Large intestine (tissue), 3 donors: ENCODE data around the gene RNF213. TPM values are rescaled to one million over a fixed set of nuclear protein-coding genes. Genes with fewer than 3 reads are reported as not detected.

Experiments
- DNase-seq, 2 donors: peaks; one replicate each; pipeline versions ENCODE4 v3.0.0 to v3.0.0-alpha.2; 2013
- H3K27ac ChIP-seq: one replicate; pipeline ENCODE4 v1.5.1; 2013; ENCODE audit warnings: low read length
- H3K27me3 ChIP-seq: 2 replicates; pipeline ENCODE4 v1.6.1; 2013; ENCODE audit warnings: low read length; ENCODE audit not compliant: control insufficient read depth, insufficient read depth
- H3K36me3 ChIP-seq: 2 replicates; pipeline ENCODE4 v1.6.1; 2013; ENCODE audit warnings: low read length; ENCODE audit not compliant: control insufficient read depth, insufficient read depth
- H3K4me1 ChIP-seq: one replicate; pipeline ENCODE4 v1.6.1; 2013; ENCODE audit warnings: low read length; ENCODE audit not compliant: control insufficient read depth, insufficient read depth
- H3K4me3 ChIP-seq: one replicate; pipeline ENCODE4 v1.5.1; 2013; ENCODE audit warnings: low read length
- H3K9me3 ChIP-seq: one replicate; pipeline ENCODE4 v1.6.1; 2013; ENCODE audit warnings: mild to moderate bottlenecking, low read depth, low read length, moderate library complexity; ENCODE audit not compliant: control insufficient read depth
- WGBS: methylation state at CpG from one replicate; pipeline ENCODE4 v1.1.5; 2013; ENCODE audit warnings: low lambda C conversion rate; ENCODE audit not compliant: insufficient coverage; 5-methylcytosine and 5-hydroxymethylcytosine counted together
- polyA plus RNA-seq: library from polyadenylated mRNA; unstranded; fragments of 120-200 nt; gene quantifications from one replicate; pipeline ENCODE4 v1.2.1, GENCODE V29; 2013

Gene RNF213
- polyA plus RNA-seq, 1 donor, result 103 TPM

DNA sequence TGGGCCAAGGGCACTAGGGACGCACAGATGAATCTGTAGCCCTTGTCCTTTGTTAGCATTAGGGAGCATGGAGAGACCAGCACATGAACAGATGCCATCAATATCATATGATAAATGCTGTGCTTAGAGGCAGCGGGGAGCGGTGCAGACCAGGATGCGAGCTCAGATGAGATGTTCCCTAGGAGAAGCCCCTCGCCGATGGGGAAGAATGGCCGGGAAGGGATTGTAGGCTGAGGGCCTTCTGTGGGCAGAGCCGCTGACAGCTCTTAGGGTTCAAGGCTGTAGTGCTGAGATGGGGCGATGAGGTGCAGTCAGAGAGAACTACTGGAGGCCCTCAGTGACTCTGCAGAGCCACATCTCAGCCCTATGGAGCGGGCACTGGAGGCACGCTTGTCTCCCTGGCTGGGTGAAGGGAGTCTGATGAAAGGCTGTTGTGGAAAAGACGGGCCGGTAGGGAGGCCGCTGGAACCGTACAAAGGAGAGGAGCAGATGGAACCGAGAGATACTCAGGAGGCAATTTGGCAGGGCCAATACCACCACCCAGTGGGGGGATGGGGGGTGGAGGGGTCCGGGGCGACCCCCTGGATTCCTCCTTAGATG lies 88.0 kb downstream of the RNF213 start:
- DNase-seq, result no peak
- Histone ChIP-seq H3K9me3 (peaks cover 4% of the 10 kb centered on the region), H3K4me1 (no peaks in the 10 kb centered on the region), H3K27me3 (no peaks in the 10 kb centered on the region), H3K27ac (no peak overlapping the region), H3K36me3 (peaks cover 95% of the 10 kb centered on the region), H3K4me3 (no peak overlapping the region)
- WGBS, result no CpG with 5 or more reads among the region's 18 CpGs

DNA sequence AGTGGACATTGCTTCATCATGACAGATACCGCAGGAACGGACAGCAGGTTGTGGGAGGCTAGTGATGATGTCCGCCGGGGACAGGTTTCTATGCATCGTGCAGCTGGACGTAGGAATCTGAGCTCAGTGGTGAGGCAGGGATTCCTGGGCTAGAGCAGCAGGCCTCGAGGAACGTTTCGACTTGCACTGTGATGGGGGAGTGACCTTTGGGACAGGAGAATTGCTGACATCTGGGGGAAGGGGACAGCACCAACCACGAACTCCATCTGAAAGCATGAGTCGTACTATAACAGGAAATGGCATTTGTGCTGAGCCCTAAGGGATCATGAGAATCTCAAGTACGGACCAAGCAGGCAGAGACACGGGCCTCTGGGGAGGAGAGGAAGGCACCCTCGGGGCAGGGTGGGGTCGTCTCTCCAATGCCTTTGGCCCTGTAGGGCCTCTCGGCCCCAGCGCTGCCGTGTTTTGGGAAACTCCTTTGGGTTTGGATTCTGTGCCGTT lies 88.5 kb downstream of the RNF213 start:
- H3K27me3 ChIP-seq, result no peaks in the 10 kb centered on the region
- H3K4me1 ChIP-seq, result no peaks in the 10 kb centered on the region
- no peak overlapping the region for H3K27ac ChIP-seq
- no peak overlapping the region for H3K4me3 ChIP-seq
- H3K9me3 ChIP-seq, result peaks cover 4% of the 10 kb centered on the region
- DNase-seq, result no peak
- H3K36me3 ChIP-seq, result peaks cover 95% of the 10 kb centered on the region
- no CpG with 5 or more reads among the region's 19 CpGs for WGBS

- WGBS, result 100% methylated on average over 2 of the region's 18 CpGs
- H3K9me3 ChIP-seq, result peaks cover 4% of the 10 kb centered on the region
- no peak for DNase-seq
- no peaks in the 10 kb centered on the region for H3K4me1 ChIP-seq
- H3K36me3 ChIP-seq, result peaks cover 95% of the 10 kb centered on the region
- no peaks in the 10 kb centered on the region for H3K27me3 ChIP-seq
- H3K4me3 ChIP-seq, result no peak overlapping the region
- H3K27ac ChIP-seq, result no peak overlapping the region
Measured at GRCh38 chr17:80349751-80350150, 89.1 kb downstream of the RNF213 start.

DNA sequence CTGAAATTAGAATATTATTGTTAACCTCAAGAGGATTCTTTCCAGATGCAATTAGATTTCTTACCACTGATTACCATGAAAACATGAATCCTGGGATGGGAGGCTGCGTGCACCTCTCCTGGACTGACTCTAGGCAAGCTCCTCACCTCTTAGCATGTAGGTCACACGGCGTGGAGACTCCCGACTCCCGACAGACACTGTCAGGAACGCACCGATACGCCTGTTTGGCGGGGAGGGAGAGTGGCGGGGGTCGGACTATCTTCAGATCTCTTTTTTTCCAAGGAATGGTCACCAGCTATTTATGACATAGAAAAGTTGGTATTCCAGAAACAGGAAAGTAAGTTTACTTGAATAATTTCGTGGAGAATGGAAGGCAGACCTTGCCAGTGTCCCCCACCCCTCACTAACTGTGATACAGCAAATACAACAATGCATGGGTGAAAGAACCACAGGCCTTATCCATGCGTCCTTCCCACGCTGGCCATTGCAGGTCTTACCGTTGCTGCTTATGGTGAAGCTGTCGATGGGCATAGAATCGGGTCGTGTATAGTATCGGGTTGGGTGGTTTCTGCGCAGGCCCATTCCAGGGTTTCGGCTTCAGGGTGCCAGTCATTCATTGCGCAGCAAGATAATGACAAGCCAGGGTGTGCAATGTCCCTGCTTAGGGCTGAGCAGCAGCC lies 91.7 kb downstream of the RNF213 start:
- Histone ChIP-seq H3K9me3 (no peaks in the 10 kb centered on the region), H3K27ac (no peak overlapping the region), H3K27me3 (no peaks in the 10 kb centered on the region), H3K36me3 (peaks cover 88% of the 10 kb centered on the region), H3K4me3 (no peak overlapping the region), H3K4me1 (no peaks in the 10 kb centered on the region)
- no peak for DNase-seq
- no CpG with 5 or more reads among the region's 22 CpGs for WGBS

DNA sequence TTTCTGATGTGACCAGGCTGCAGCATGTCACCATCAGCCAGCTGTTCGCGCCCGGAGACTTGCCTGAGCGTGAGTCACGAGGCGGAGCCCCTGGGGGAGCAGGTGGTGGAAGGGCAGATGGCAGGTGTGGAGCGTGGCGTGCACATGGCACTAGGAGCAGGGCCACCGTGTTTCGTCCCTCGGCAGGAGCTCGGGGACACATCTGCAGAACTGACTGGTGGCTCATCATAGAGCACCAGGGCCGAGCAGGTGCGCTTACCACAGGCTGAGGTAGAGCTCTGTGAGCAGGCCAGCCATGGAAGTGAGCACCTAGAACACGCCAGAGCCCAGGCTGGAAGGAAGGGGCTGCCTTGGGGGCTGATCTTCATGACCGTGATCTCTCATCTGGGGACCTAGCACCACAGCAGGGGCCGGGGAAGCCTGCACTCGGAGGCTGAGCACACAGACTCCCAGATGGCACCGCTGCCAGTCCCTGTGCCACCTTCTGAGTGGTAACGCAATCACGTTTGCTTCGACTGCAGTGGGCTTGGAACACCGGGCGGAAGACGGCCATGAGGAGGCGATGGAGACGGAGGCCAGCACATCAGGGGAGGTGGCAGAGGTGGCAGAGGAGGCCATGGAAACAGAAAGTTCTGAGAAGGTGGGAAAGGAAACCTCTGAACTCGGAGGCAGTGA lies 92.5 kb downstream of the RNF213 start:
- Histone ChIP-seq H3K4me3 (no peak overlapping the region), H3K4me1 (no peaks in the 10 kb centered on the region), H3K27me3 (no peaks in the 10 kb centered on the region), H3K36me3 (peaks cover 87% of the 10 kb centered on the region), H3K9me3 (no peaks in the 10 kb centered on the region), H3K27ac (no peak overlapping the region)
- no CpG with 5 or more reads among the region's 28 CpGs for WGBS
- DNase-seq, result peak in 1 of 2 donors; percentile 15

- Histone ChIP-seq H3K27ac (no peak overlapping the region), H3K4me1 (no peaks in the 10 kb centered on the region), H3K9me3 (no peaks in the 10 kb centered on the region), H3K27me3 (no peaks in the 10 kb centered on the region), H3K4me3 (no peak overlapping the region), H3K36me3 (peaks cover 86% of the 10 kb centered on the region)
- DNase-seq, result no peak
- no CpG with 5 or more reads among the region's 29 CpGs for WGBS
Measured at GRCh38 chr17:80353718-80354275, 93.1 kb downstream of the RNF213 start.

DNA sequence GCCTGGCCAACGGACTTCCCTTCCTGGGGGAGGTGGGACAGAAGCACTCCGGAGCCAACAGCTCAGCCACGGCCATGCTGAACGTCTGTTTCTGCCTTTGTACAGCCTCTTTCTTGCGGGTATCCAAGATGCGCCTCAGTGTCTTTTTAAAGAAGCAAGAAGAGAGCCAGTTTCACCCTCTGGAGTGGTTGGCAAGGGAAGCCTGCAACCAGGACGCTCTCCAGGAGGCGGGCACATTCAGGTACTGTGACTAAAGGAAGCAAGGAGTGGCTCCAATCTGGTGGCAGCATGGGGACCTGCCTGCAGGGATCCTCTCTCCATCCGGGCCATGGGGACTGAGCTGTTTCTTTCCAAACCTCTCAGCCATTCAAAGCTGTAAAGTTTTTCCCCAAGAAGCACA lies 93.7 kb downstream of the RNF213 start:
- H3K36me3 ChIP-seq, result peaks cover 87% of the 10 kb centered on the region
- DNase-seq, result no peak
- H3K4me1 ChIP-seq, result no peaks in the 10 kb centered on the region
- H3K27ac ChIP-seq, result no peak overlapping the region
- H3K27me3 ChIP-seq, result no peaks in the 10 kb centered on the region
- no CpG with 5 or more reads among the region's 9 CpGs for WGBS
- H3K4me3 ChIP-seq, result no peak overlapping the region
- H3K9me3 ChIP-seq, result no peaks in the 10 kb centered on the region

DNA sequence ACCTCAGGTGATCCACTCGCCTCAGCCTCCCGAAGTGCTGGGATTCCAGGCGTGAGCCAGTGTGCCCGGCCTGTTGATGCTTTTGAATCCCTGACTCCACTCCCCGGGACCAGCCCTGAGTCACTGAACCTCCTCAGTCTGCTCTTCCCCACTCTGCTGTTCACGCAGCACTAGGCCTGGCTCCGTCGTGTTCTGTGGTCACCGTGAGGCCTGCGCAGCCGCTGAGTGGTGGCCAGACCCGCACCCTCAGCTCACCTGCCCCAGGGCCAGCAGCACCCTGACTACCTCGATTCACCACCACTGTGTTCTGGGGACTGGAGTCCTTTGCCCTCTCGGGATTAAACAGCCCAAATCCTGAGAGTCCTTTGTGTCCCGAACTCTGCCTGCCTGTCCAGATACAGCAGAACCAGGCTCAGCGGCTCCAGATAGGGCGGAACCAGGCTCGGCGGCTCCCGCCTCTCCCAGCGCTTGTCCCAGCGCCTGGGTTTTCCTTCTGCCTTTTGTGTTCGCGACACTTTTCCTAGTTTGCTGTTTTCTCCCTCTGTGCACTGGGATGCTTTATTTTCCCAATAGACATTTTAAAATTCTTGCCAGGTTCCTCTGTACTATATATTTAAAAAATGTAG lies 95.7 kb downstream of the RNF213 start:
- Histone ChIP-seq H3K4me1 (no peaks in the 10 kb centered on the region), H3K9me3 (no peaks in the 10 kb centered on the region), H3K27ac (no peak overlapping the region), H3K4me3 (no peak overlapping the region), H3K27me3 (no peaks in the 10 kb centered on the region), H3K36me3 (peaks cover 90% of the 10 kb centered on the region)
- WGBS, result no CpG with 5 or more reads among the region's 24 CpGs
- DNase-seq, result no peak

- no peak for DNase-seq
- Histone ChIP-seq H3K4me1 (no peaks in the 10 kb centered on the region), H3K27me3 (no peaks in the 10 kb centered on the region), H3K9me3 (no peaks in the 10 kb centered on the region), H3K36me3 (peaks cover 88% of the 10 kb centered on the region), H3K4me3 (no peak overlapping the region), H3K27ac (no peak overlapping the region)
- WGBS, result no CpG with 5 or more reads among the region's 9 CpGs
Measured at GRCh38 chr17:80358131-80358530, 97.5 kb downstream of the RNF213 start.

- Histone ChIP-seq H3K27ac (no peak overlapping the region), H3K4me1 (no peaks in the 10 kb centered on the region), H3K4me3 (no peak overlapping the region), H3K36me3 (peaks cover 88% of the 10 kb centered on the region), H3K27me3 (no peaks in the 10 kb centered on the region), H3K9me3 (no peaks in the 10 kb centered on the region)
- DNase-seq, result no peak
- WGBS, result no CpG with 5 or more reads among the region's 11 CpGs
Measured at GRCh38 chr17:80358861-80359260, 98.2 kb downstream of the RNF213 start.
